Muscle of back (tissue), 11 donors: ENCODE measurements around the gene CWC25. TPM values are rescaled to one million over a fixed set of nuclear protein-coding genes. Genes with fewer than 3 reads are reported as not detected.
"Not testable (repeated sequence)": the region's sequence is repeated elsewhere in the genome, so short reads cannot be mapped to it uniquely, and the experiment has no call there.

Experiments used
- DNase-seq, 3 donors: peaks; one replicate each; pipeline versions ENCODE4 v3.0.0 to v3.0.0-alpha.2; 2013
- polyA plus RNA-seq, 10 donors: library from polyadenylated mRNA; unstranded; fragments of 120-200 nt; gene quantifications; one replicate each; pipeline ENCODE4 v1.2.1, GENCODE V29; 2013; ENCODE audit not compliant: insufficient read length in 10 of 10

The CWC25 gene
- polyA plus RNA-seq, 10 donors, result 11.4 to 17.0 (median 13.3) TPM

GRCh38 chr17:38789185-38789584, 35.9 kb downstream of the CWC25 start:
- no peak for DNase-seq

GRCh38 chr17:38787999-38788398, 37.1 kb downstream of the CWC25 start:
- not testable (repeated sequence) for DNase-seq

- DNase-seq, result no peak
Measured at GRCh38 chr17:38786372-38786771, 38.7 kb downstream of the CWC25 start.

- DNase-seq, result no peak
Measured at GRCh38 chr17:38783227-38783626, 41.9 kb downstream of the CWC25 start.

- DNase-seq, result no peak
Measured at GRCh38 chr17:38779965-38780752, 45.0 kb downstream of the CWC25 start.

- no peak for DNase-seq
Measured at GRCh38 chr17:38777641-38778250, 47.4 kb downstream of the CWC25 start.

GRCh38 chr17:38773258-38773657, 51.9 kb downstream of the CWC25 start:
- no peak for DNase-seq

- DNase-seq, result no peak
Measured at GRCh38 chr17:38768417-38768816, 56.7 kb downstream of the CWC25 start.

GRCh38 chr17:38766341-38766740, 58.8 kb downstream of the CWC25 start:
- DNase-seq, result no peak

GRCh38 chr17:38762231-38762630, 62.9 kb downstream of the CWC25 start:
- DNase-seq, result no peak

- DNase-seq, result no peak
Measured at GRCh38 chr17:38761612-38762011, 63.5 kb downstream of the CWC25 start.

GRCh38 chr17:38753071-38753506, 72.0 kb downstream of the CWC25 start:
- DNase-seq, result no peak

- peak; percentile 98 to 100 (median 99) for DNase-seq
Measured at GRCh38 chr17:38752308-38753070, 72.6 kb downstream of the CWC25 start, which contains the start of gene PSMB3. TSS of gene PSMB3 (plus strand) at chr17:38752741. CDS start at chr17:38752827, 86 bp downstream.

GRCh38 chr17:38751808-38752307, 73.3 kb downstream of the CWC25 start:
- DNase-seq, result peak; percentile 85 to 96 (median 93)

GRCh38 chr17:38751144-38751807, 73.8 kb downstream of the CWC25 start:
- DNase-seq, result peak in 1 of 3 donors; percentile 55

Other genes with a start within 250 kb of the CWC25 start
- 1 to 10 TPM in 7 of 10 donors, under 1 TPM in 3; 0.82 to 2.2 (median 1.2) TPM for gene SRCIN1, start 219.4 kb downstream of the CWC25 start, polyA plus RNA-seq
- under 1 TPM; 0.31 to 0.65 (median 0.51) TPM for gene EPOP, start 150.4 kb downstream of the CWC25 start, polyA plus RNA-seq
- gene MLLT6, start 120.0 kb downstream of the CWC25 start, polyA plus RNA-seq, result 10 to 100 TPM; 48.5 to 86.8 (median 59.7) TPM
- 10 to 100 TPM; 12.0 to 18.9 (median 13.4) TPM for gene CISD3, start 95.0 kb downstream of the CWC25 start, polyA plus RNA-seq
- gene PCGF2, start 77.0 kb downstream of the CWC25 start, polyA plus RNA-seq, result 10 to 100 TPM; 28.1 to 44.9 (median 34.3) TPM
- gene PSMB3, start 72.6 kb downstream of the CWC25 start, polyA plus RNA-seq, result 10 to 100 TPM; 61.0 to 83.2 (median 76.3) TPM
- gene PIP4K2B, start 25.8 kb downstream of the CWC25 start, polyA plus RNA-seq, result 10 to 100 TPM; 58.4 to 71.2 (median 65.3) TPM
- gene RPL23, start 28.4 kb upstream of the CWC25 start, polyA plus RNA-seq, result 1,000 to 10,000 TPM; 2,560 to 3,456 (median 2,921) TPM
- 100 to 1,000 TPM in 2 of 10 donors, 10 to 100 TPM in 8; 72.6 to 119 (median 85.9) TPM for gene LASP1, start 44.7 kb upstream of the CWC25 start, polyA plus RNA-seq
- under 1 TPM in 1 of 10 donors, not detected in 9; 0.12 TPM for gene FBXO47, start 142.1 kb upstream of the CWC25 start, polyA plus RNA-seq